ENCODE data around the gene RIOX2.

The RIOX2 gene

DNA sequence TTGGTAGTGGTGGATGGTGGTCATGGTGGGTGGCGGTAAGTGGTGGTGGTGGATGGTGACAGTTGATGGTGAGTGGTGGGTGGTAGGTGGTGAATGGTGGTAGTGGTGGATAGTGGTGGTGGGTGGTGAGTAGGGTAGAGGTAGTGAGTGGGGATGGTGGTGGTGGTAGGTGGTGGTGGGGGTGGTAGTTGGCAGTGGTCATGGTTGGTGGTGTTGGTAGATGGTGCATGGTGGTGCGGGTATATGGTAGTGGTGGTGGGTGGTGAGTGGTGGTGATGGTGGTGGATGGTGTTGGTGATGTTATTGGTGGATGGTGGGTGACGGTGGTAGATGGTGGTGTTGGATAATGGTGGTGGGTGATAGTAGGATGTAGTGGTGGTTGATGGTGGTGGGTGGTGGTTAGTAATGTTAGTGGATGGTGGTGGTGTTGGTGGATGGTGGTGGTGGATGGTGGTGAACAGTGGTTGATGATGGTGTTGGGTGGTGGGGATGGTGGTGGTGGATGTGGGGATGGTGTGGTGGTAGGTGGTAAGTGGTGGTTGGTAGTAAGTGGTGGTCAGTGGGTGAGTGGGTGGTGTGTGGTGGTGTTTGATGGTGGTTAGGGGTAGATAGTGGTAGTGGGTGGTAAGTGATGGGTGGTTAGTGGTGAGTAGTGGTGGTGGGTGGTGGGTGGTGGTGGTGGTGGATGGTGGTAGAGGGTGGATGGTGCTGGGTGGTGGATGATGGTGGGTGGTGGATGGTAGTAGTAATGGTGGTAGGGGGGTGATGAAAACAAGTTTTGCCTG lies 16.7 kb upstream of the RIOX2 start:
- no peak for DNase-seq

DNA sequence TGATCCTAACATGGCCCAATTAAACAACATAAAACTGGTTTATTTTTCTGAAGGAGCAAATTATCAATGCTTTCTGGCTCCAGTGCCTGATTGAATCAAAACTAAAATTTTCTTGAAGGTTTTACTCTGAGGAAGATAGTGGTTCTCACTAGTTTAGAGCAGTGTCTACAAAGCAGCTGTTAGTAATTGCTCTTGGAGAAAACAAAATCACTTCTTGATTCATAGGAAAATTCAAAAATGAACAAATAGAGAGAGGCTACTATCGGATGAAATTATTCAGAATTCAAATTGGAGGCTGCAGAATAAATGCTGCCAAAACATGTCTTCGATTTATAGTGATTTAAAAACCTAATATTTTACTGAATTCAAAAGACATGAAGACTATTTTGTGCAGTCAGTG lies 15.1 kb upstream of the RIOX2 start:
- DNase-seq = no peak

DNA sequence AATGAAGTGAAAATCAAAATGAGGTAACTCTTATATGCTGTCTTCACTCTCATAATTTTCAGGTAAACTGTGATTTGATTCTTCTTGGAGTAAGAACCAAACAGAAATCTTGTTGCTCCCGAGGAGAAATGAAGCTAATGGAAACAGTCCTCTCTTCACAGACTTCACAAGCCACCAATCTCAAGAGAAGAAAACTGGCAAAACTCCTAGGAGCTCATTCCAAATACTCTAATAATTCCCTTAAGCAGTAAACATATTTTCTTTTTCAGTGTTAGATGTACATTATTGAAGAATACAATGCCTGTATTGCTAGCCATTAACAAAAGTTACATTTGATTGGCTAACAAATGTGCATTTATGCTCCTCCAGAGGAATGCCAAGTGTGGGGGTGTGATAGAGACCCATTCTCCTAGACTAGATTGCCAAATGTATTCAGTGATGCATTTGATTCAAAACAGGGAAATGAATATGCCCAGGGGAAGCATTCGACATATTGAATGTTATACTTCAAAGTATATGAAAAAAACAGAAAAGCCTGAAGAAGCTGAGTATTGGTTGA lies 11.8 kb upstream of the RIOX2 start:
- DNase-seq = no peak

DNA sequence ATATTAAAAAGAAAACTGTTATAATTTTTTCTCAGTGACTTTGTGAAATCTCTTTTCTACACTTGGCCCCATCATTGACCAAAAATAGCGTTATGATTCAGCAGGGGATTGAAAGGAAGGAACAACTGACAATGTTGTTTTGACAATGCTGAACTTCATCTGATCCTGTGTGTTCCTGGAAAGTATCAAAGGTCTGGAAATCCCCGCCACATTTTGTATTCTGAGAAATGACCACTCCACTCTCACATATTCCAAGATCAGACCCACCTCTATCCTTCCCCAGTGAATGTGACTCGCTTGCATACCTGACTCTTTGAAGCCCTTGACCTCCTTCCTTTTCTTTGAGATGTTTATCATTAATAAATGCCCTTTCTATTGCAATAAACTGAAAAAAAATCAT lies 9.7 kb upstream of the RIOX2 start:
- peak; percentile 84 for DNase-seq

DNA sequence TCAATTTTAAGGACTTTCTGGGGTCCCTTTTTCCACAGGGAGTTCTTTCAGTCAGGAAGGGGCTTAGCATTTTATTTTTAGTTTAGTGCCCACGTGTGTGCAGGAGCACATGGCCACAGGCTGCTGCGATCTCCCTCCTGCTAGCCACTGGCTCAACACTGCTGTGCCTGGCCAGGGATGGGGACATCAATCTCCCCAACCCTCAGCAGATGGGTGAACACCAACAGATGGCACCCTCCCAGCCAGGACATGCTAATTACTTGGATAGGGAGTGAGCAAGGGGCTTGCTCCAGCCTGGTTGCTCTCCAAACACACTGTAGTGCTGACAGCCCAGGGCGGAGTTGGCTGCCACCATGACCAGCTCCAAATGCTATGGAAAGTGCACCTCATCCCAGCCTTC lies 7.4 kb upstream of the RIOX2 start:
- no peak for DNase-seq

DNA sequence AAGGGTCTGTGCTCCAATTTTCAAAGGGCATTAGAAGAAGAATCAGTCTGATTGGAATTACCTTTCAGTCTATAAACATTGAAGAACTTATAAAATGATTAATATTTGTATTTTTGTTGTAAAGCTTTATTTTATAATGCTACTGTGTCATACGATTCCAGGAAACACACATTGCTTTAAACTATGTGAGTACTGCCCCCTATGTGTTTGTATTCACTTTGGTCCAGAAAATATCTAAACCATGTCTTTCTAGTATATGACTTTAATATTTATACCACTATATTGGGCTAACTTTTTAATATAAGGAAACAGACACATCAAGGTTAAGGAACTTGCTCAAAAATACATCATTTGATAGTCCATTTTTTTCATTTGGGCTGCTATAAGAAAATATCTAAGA lies 3.2 kb upstream of the RIOX2 start:
- no peak for DNase-seq

DNA sequence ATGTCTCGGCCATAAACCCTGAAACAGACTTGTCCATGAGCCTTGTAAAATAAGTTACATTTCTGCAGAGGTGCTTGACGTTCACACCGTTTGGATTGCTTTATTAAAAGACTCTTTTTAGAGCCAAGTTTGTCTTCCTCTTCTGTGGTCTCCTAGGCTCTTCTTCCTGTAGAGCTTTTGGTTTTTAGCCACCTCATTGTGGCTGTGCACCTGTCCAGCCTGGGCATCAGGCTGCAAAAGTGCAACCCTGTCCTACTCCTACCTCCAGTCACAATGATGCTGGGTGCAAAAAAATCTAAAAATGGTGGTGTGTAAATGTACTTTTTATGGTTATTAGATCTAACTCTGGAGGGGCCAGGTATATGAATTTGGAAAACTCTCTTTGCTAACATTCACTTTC lies 2.8 kb upstream of the RIOX2 start:
- DNase-seq = no peak

DNA sequence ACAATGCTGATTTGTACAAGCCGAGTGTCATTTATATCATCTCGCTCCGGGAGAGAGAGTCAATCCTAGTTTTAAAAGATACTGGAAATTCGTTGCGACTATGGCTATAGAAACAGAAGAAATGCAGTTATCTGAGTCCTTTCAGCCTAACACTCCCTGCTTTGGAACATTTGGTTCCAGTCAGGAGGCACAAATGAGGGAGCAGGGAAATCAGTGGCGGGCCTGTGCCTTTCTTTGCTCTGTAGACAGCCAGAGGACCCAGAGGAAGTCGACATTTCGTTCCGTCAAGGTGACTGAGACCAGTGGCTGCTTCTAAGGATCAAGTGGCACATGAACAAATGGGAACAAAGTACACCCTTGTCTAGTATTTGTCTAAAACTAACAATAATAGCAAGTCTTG lies 745 bp upstream of the RIOX2 start:
- no peak for DNase-seq

DNA sequence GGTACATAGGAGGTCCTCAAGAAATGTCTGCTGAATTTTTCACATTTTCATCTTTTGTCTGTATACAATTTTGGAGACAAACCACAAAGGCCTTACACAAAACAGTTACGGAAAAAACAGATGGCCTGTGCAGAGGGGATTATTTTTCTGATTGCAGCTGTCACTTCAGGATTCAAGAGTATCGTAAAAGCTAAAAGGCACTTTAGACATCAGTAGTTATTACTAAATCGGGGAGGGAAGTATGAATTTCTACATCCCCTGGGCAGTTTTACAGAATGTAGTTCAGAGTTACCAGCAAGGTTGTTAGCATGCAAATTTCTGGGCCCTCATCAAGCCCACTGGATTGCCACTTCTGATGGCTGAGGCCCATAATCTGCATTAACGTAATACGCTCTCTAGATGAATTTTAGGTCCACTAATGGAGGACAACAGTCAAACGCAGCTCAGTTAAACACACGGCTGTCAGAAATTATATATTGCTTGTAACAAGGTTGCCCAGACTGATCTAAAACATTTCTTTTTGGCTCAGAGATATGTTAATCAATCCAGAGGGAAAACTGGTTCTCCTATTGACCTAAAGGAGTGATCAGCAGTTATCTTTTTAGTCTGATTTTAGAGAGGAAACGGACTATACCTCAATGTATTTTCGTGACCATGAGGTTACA lies 1.1 kb downstream of the RIOX2 start:
- no peak for DNase-seq

DNA sequence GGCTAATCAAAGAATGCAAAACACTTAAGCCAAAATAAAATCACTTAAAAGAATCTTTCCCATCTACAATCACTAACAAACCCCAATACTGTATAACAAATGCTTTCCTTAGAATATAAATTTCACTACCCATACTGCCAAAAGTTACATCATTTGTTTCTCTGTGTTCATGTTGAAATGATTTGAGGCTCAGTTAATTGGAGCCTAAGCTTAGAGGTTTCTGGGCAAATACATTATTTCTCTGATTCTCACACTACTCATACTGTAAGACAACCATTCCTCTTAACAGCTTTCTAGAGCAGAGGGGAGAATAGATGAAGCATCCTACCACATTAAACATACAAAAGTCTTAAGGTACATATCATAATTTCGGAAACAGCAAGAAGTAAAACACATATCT lies 2.1 kb downstream of the RIOX2 start:
- no peak for DNase-seq

DNA sequence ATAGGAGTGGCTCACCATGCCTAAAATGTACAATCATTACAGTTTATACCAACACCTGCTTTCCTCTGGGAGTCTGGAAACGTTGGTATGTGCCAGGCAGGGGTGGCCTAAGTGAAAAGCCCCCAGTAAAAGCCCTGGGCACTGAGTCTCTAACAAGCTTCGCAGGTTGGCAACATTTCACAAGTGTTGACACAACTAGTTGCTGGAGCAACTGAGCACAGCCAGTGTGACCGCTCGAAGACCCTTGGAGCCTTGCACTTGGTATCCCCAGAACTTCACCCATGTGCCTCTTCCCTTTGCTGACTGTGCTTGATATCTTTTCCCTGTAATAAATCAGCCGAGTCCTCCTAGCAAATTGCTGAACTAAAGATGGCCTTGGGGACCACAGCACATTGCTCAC lies 2.7 kb downstream of the RIOX2 start:
- DNase-seq = no peak

DNA sequence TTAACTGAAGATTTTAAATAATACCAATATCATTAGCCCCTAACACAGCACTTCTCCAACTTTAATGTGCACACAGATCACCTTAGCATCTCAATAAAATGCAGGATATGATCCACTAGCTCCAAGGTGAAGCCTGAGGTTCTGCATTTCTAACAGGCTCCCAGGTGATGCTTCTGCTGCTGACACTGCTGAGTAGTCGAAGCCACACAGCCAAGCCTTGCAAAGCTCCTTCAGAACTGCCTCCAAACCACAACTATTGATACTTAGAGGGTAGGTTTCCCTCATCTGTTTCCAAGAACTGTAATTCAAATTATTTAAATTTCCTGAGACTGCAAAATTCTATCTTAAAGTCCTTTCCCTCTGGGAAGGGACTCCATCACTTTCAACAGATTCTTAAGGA lies 3.9 kb downstream of the RIOX2 start:
- peak; percentile 51 for DNase-seq

DNA sequence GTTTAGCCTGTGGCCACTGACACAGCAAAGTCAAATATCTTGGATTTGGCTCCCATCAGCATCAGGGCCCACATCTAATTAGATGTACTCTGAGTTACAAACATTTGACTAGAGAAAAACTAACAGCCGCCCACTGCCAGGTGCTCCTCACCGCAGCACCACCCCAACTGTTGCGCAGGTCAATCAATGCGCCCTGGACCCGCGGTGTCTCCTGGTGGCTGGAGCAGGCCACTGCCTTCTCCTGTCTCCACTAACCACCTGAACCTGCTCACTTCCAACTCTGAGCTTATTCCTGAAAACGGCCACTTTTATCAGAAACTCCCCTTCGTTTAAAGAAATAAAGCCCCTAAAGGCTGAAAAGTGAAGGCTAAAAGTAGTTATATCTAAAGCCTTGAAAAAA lies 4.3 kb downstream of the RIOX2 start:
- no peak for DNase-seq

DNA sequence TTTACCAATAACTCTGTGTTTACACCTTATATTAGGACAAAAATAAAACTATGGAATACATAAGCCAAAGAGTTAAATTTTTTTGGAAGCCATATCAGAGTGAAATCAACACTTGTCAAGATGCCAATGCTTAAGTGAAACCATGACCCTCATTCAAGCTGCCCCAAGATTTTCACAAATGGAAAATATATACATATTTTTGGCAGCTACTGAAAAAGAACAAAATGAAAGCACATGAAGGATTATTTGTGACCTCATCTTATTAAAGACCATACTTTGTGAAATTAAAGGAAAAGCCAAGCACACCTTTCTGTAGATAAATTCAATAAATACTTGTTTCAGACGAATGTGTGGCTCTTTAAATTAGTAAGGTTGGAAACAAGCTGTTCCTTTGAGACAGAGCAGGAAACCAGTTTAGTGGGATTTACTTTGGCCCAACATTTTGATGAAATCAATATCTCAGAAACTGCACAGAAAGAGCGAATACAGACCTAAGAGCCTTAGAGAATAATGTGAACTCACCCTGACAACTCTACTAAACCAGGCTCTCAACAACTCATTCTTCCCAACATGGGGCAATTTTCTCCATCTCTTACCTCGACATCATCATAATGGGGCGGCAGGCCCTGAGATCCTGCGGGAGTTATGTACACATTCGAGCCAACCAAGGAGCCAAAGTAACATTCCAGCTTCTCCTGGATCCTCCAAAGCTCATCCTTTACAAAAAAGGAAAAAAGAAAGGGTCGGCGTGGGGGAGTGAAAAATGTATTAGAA lies 11.1 kb downstream of the RIOX2 start:
- DNase-seq = no peak

DNA sequence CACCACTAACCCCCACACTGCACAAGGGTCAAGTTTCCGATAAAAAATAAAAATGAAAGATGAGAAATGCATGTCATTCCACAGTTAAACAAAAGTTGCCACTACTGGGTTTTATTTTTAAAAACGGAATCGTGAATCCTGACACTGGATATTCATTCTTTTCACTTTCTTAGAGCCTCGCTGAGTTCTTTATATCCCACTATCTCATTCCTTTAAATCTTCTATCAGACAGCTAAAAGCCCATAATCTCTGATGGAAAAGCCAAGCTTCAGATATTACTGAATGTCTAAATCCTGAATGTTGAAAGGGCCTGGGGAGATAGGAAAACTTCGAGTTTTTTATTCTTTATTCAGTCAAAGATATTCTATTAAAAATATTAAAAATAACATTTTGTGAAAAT lies 11.7 kb downstream of the RIOX2 start:
- DNase-seq = no peak

DNA sequence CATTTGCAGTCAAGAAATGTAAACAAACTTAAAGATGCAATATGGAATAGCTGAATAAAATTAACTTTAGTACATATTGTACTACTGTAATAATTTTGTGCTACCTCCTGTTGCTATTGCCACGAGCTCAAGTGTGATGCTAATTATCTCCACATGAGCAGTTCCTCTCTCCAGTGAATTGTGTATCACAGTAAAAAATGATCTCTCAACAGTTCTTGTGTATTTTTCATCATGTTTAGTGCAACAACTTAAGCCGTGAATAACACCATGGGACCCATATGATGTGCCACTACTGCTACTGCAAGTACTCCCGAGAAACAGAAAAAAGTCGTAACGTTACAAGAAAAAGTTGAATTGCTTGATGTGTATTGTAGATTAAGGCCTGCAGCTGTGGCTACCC lies 12.4 kb downstream of the RIOX2 start:
- no peak for DNase-seq

DNA sequence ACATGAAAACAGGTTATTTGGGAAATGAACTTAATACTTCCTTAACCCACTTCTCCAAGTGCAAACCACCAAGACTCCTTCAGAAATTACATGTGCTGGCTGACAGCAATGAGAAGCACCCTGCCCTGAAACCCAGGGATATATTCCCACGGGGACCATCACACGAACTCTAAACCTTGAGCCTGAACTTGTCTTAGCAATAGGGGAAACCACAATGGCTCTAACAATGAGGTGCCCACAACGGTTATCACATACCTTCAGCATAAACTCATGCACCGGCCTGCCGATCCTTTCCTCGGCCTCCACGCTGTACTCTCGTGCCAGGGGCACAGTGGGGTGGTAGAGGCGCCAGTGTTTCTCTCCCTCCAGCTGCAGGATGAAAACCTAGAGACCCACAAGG lies 13.4 kb downstream of the RIOX2 start:
- DNase-seq = no peak

DNA sequence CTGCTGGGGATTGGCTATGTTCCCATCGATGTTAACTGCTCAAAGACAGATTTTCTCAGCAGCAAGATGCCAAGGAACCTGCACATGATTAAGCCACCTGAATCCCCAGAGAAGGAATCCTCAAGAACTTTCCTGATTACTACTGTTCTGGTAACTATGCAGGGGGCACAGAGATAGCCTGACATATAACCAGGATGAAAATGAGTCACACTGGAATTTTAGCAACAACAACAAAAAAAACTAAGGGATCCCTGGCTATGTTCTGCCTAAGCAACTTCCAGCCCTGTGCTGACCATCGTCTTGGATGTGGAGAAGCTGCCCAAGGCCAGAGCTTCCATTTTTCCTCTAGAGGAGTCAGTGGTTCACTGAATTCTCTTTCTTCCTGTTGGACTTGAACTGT lies 13.8 kb downstream of the RIOX2 start:
- DNase-seq = no peak

DNA sequence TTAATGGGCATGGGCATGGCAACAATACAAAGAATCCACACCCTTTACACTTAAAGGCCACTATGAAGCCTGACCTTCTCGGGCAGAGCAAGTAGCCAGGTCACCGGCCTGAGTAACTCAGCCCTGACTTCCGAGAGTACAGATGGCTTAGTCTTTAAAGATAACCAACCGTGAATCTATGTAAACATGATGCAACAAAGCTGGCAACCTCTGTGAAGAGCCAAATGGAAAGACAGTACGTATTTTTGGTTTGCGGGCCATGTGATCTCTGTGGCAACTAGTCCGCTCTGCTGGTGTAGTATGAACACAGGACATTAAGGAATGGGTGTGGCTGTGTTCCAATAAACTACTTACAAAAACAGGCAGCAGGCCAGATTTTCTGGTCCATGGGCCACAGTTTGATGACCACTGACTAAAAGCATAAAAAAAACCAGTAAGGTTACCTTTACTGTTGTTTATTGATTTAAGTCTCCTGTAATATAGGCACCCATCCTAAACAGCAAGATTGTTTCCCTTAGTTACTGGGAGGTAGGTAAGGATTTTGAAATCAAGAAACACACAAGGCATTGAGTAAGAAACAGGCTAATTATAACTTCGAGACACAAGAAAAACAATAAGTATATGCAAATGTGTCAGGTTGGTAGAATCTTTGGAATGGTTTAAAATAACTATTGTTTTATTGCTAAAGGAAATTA lies 14.5 kb downstream of the RIOX2 start:
- DNase-seq = no peak

DNA sequence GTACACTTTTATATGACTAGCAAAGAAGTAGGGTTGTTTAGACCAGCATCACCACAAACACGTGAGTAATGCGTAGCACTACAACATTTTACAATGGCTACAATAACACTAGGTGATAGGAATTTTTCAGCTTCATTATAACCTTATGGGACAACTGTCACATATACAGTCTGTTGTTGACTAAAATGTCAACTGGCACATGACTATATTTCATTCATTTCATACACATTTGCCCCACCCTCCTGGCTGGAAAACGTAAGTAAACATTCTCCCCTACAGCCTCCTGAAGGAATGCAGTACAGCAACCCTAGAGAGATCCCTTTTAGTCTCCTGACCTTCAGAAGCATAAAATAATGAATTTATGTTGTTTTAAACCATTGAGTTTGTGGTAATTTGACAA lies 16.2 kb downstream of the RIOX2 start:
- no peak for DNase-seq

DNA sequence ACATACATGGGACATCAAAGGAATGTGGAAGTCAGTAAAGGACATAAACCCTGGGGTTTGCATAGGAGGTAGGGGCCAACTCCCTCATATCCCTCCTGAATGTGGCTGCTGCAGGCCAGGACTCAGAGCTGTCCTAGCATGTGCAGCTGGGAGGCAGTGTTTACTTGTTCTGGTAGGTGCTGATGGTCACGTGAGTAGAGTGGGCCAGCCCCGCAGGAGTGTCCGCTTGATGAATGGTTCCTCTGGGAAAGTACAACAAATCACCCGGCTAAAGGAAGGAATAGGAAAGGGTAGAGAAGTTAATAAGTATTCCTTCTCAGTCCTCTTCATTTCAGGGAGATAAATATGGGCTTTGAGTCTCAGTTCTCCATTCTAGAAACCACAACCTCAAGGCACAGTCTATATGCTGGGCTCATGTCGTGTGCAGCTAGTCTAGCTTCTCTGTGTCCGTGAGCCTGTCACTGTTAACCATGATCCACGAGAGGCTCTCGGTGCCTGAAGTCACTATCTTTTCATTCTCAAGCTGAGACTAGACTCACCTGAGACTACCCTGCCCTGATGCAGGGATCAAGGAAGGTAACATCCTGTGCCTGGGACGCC lies 17.9 kb downstream of the RIOX2 start:
- no peak for DNase-seq

DNA sequence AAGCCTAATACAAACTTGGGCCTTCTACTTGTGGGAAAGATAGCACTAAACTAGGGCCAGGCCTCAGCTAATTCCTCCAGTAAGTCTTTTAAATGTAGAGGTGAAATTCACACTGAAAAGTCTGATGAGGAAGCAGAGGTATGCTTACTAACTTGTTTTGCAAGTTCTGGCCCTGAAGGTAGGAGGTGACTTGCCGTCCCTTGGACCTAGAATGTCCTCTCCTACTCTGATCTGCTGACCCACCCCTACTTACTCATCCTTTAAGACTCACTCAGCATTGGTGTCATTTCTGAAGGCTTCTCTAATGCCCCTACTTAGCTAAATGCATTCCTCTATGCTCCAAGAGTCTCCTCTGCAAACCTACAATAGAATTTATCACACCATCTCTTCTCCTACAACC lies 19.4 kb downstream of the RIOX2 start:
- DNase-seq = no peak

DNA sequence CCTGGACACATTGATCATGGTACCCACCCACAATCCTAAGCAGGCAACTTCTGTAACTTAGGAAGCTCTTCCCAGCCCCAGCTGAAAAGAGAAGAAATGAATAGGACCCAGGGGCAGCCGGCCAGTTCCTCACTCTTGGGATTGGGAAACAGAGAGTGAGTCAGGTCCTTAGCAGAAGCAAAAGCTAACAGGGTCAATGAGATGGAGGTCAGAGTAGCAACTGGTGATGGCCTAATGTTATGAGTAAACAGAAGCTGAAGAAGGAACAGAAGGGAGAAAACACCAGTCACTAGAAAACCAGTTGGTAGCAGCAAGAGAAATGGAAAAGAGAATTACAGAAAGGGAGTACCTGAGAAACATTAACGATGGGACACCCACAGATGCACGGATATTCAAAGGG lies 20.0 kb downstream of the RIOX2 start:
- DNase-seq = no peak
